HG03196 (cell line): ENCODE data around the gene THSD8.
"Not testable (repeated sequence)": the region's sequence is repeated elsewhere in the genome, so short reads cannot be mapped to it uniquely, and the experiment has no call there.

Experiments
- ATAC-seq: cut with Tn5 transposase; IDR thresholded peaks from one replicate; pipeline ENCODE4 v1.9.1; 2021; ENCODE audit not compliant: unreplicated experiment

Gene THSD8

DNA sequence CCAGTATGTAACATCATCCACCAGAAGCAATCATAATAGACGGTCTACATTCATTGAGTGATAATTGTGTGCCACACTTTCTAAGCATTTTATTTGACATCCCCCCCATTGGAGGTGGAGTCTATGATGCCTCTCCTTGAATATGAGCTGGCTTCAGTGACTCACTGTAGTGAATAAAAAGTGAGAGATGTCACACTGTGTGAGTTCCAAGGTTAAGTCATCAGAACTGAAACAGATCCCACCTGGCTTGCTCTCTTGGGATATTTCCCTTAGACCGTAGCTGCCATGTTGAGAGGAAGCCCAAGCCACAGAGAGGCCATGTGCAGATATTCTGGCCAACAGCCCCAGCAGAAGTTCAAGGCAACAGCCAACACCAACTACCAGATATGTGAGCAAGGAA, 19.9 kb downstream of the THSD8 start:
- ATAC-seq, result no peak

DNA sequence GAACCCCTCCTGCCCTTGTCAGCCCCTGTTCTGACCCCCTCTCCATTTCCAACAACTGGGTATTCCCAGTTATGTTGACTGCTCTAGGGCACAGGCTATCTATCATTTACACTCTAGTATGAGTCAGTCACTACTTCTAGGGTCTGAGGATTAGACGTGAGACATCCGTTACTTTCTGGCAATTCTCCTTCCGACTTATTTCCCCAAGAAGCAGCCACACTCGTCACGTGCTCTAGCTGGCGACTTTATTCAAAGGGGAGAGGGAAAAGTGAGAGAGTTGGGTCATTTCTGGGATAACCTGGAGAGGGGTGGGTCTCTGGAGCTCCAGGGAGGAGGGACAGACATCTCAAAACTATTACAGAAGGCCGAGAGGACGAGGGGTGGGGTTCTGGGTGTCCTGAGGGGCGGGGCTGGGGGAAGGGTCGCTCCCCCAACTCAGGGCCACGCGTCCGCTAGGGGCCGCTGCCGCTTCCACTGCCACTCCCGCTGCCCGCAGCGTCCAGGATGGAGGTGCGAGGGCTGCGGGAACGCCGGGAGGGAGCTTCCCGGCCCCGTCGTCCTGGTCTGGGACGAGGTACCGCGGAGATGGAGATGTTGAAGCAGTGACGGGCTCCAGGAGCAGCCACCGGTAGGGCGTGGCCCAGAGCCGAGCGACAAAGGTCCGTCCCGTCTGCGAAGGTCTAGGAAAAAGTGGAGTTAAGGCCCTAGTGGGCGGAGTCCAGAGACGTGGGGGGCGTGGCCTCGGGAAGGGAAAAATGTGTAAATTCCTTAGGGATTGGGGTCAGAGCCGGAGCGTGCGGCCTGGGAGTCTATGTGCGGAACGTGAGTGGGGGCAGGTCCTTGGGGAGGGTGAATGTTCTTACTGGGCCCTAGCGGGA, 23.6 kb downstream of the THSD8 start:
- no peak for ATAC-seq

DNA sequence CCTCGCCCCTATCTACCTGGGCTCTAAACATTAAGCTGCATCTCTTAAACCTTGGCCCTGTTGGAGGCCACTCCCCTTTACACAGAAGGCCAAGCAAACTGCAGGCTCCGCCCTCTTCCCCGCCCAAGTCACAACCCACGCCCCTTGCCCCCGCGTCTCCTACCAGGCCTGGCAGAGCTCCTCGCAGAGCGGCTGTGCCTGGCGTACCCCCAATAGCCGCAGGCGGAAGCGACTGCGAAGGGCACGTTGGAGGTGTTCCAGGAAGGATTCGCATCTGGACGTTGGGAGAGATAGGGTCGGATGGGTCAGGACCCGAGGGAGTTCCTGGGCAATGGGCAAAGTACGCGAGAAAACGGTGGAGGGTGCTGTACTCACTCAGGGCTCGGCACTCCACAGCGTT, 26.6 kb downstream of the THSD8 start:
- ATAC-seq, result no peak

DNA sequence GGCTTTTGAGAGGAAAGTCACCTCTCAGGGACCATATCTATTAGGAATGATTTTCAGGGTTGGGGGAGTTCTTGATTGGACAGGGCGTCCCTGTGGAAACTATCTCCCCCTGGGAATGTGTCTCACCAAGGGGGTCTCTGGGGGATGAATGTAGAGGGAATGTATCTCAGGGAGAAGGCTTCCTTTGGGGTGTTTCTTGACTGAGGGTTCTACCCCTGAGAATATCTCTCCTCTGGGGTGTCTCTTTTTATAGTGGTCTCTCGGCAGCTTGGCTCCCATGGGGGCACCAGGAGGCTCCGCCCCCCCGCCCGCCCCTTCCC, 31.5 kb downstream of the THSD8 start:
- no peak for ATAC-seq

DNA sequence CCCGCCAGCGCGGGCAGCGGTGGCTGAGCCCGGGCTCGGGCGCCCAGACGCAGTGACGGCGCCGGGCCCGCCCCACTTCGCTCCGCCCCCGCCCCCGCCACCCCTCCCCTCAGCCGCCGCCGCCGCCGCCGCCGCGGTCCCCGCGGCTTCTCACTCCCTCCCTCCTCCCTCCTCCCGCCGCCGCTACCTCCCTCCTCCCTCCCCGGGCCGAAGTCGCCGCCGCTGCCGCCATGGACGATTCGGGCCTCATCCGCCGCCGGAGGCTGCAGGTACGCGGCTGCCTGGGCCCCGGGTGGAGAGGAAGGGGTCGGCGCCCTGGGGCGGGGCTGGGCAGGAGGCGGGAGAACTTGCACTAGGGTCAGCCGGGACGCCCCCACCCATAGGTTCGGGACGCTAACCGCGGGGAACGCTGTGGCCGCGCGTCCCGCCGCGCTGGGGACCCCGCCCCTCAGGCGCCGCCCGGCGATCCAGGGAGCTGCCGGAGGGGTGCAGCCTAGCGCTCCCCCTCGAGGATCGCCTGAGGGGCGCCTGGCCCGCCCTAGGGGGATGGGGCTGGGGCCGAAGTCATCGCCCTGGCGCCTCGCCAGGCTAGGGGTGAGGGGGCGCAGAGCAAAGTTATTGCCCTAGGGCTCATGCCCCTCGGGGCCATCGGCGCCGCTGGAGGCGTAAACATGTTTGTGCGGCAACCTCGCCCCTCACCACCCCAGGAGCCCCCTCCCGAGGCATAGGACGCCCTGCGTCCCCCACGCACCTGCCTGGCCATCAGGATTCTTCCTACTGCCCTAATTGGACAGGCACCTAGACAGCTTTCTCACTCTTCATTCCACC, 32.1 kb downstream of the THSD8 start:
- no peak for ATAC-seq

DNA sequence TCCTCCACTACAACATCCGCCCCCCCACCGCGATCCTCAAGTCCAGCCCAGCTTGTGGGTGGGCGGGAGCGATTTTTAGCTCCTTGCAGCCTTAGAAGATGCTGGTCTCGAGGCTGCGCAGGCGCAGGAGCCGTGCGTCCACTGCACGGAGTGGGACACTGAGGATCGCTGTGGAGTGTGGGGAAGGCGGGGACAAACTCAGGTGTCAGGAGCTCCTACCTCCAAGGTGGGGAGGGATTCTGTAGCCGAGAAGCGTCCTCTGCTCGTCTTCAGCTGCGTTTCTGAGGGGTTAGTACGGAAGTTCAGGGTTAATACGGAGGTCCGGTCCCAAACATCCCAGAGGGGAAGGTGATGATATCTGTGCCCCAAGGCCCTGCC, 32.7 kb downstream of the THSD8 start, which contains the start of gene RTBDN:
RTBDN (minus strand) TSS at position 14 of the 378 bp plus-strand sequence. CDS start 4,600 bp downstream, outside the sequence.
- no peak for ATAC-seq

DNA sequence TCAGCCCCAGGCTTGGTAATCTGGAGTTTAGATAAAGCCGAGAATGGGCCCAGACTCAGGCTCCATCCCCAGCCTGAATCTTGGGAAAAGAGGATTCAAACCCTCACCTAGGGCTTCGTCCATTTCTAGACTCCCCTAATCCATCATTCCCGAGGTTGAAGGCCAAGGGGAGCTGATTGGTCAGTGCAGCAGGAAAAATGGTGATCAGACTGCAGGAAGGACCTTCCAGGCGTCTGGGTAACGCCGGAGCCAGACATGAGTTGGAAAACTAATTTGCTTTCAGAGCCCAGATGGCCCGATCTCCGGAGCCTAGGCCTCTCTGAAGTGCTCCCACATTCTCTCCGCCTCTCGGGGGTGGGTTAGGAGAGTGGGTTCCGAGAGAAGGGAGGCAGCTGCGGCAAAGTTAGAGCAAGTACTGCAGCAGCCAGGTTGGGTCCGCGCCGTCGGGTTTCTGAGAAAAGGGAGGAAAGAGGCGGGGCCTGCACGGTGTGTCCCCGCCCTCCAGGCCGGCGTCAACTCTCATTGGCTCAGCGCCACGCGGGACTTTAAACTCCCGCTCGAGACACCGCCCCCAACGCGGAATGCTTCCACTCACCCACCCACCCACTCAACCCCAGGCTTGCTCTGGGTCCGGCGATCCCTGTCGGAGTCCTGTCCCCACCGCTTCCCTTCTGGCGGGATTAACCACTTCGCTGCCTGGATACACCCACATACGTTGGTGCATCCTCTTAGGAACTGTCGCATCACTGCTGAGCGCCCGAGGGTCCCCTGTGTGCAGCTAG, 33.3 kb downstream of the THSD8 start:
- ATAC-seq, result no peak

DNA sequence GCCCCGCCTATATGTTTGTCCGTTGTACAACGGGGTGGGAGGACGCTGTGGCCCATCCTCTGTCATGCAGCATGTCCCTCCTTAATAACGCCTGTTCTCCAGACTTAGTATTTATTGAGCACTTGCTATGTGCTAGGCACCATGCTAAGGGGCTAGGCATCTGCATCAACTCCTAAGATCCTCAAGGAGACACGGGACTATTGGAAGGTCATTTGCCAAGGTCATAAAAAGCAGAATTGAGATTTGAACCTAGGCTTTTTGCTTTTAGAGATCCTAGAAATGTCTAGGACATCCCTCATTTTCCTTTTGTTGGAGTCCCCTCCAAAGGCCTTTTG, 34.6 kb downstream of the THSD8 start:
- ATAC-seq, result no peak

DNA sequence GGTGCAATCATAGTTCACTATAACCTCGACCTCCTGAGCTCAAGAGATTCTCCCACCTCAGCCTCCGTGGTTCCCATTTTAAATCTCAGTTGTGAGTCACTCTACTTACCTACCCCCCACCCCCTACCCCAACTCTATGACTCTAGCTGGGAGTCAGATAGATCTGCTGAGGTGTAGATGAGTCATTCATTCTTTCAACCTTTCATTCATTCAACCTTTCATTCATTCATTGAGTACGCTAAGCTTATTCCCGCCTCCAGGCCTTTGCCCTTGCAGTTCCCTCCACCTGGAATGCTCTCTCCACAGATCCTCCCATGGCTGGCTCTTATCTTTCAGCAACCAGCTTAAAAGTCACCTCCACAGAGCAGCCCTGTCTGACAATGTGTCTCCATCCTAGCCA, 35.4 kb downstream of the THSD8 start:
- ATAC-seq, result no peak

DNA sequence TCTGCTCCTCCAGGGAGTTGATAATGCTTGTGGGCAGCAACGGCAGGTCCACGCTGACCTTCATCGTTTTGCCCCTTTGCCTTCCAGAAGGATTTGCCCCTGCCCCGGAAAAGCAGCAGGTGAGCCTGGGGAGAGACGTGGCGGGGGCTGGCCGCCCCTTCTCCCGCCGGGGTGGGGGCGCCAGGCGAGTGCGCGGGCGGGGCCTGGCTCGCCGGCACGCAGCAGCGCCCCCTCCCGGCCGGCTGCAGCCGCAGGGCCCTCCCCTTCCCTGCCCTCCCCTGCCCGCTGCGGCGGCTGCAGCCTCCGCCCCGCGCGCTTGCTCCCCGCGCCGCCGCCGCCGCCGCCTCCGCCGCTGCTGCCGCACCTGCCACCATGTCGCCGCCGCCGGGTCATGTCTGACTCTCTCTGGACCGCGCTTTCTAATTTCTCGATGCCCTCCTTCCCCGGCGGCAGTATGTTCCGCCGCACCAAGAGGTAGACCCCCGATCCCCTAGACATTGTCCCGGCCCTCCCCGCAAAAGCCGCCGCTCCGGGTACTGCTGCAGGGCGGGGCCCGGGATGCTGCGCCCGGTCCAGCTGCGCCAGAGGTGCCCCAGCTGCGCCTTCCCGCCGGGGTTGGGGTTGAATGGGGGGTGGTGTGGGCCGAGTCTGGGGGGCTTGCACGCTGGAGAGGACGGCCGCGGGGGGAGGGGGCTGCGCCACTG, 36.5 kb downstream of the THSD8 start, which contains the start of gene MAST1:
MAST1 (plus strand) TSS at position 334 of the 704 bp plus-strand sequence; CDS start at position 392, 58 bp downstream.
- no peak for ATAC-seq

DNA sequence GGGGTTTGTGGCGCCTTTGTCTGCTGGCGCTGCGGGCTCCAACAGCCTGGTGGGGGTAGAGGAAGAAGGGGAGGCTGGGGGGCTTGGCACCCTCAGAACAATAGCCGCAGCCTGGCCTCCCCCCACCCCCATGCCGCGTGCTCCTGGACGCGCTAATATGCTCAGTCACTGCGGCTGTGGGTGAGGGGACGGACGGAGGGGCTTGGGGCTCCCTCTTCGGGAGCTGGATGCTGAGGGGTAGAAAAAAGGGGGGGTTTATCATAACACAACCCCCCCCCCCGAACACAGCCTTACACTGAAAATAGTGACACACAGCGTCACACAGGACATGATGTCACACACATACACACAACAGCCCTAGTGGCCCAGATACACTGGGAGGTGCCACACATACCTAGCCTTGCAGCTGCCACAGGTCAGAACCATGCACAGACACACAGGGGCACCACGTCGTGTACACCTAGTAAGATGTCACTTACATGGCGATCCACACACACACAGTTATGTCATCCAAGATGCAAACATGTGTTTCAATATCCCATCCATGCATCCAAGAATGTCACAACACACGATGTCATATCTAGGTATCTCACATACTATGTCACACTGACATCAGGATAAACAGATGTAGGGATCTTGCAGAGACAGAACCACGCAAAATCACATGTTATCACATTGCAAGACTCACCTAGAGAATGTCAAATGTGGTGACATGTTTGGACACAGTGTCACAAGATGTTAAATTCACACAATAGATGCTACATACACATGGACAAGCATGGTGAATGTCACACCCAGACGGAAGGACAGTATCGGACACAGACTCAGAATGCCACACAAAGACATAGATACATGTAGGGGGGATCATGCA, 37.3 kb downstream of the THSD8 start:
- ATAC-seq, result no peak

DNA sequence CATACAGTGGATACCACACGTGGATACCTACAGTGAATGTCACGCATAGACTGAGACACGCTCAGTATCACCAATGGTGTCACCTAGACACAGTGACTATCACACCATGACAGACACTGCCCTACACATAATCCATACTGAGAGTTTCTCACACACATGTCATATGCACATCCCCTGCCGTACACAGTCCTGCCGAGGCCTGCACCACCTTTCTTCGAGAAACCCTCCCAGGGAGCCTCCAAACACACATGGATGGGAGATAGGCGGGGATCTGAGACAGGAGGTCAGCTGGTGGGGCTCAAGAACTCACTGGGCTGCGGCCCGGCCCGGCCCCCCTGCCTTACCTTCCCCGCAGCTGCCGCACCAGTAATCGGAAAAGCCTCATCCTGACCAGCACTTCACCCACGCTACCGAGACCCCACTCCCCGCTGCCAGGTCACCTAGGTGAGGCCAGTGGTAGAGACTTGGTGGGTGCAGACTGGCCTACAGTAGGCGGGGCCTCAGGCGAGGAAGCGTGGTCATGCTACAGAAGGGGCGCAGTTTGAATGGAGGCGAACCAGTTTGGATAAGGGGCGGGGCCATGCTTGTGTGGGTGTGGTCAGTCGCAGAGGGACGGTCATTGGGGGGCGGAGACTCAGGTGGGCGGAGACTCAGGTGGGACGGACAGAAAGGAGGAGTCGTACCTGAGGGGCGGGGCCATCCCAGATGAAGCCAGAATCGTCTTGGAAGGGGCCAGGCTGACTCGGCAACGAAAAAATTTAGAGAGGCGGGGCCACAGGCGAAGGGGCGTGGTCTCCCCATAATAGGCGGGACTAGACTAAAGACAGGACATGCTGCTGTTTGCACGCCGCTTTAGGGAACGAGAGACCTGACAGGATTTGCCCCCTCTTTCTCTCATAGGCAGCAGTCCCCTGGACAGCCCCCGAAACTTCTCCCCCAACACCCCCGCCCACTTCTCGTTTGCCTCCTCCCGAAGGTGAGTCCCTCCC, 38.5 kb downstream of the THSD8 start:
- no peak for ATAC-seq

DNA sequence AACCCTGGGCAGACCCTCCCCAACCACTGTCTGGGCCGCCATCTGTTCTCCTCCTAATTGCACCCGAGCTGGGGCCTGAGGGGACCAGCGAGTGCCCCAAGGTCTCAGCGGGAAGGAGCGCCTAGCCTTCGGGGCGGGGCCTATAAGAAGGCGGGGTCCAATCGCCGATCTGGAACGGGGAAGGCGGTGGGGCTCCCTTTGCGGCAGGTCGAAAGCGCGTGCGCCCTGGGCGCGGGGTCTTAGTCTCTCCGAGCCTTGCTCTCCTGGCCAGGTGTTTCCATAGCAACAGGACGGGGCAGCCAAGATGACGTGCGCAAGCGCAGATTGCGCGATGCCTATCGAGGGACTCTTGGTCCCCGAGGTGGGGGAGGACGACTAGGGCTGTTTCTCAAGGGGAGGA, 39.2 kb downstream of the THSD8 start:
- ATAC-seq, result no peak

DNA sequence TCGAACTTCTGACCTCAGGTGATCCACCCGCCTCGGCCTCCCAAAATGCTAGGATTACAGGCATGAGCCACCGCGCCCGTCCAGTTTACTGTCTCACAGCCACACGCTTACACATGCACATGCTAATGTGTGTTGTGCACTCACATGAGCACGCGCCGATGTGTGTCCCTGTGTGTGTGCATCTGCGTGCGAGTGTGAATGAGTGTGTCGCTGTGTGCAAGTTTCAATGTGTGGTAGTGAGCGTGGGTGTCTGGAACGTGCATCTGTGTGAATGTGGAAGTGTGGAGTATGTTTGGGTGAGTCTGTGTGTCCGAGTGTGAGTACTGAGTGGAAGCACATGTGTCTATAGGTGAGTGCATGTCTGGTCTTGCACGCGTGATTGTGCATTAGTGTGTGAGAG, 40.6 kb downstream of the THSD8 start:
- ATAC-seq, result no peak

DNA sequence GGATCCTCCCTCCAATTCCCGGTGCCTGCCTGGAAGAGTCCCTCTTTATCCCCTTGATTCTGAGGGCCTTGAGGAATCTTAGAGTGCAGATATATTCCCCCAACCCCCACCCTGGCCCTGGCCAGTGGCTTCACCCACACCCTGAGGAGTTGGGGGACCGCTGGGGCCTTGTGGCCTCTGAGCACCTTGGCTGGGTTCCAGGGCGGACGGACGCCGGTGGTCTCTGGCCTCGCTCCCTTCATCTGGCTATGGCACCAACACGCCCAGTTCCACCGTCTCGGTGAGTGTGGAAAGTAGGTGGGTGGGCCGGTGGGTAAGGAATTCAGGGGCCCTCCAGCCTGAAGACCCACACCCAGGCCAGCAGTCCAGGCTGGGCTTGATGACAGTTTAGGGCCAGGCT, 41.5 kb downstream of the THSD8 start:
- ATAC-seq, result no peak

DNA sequence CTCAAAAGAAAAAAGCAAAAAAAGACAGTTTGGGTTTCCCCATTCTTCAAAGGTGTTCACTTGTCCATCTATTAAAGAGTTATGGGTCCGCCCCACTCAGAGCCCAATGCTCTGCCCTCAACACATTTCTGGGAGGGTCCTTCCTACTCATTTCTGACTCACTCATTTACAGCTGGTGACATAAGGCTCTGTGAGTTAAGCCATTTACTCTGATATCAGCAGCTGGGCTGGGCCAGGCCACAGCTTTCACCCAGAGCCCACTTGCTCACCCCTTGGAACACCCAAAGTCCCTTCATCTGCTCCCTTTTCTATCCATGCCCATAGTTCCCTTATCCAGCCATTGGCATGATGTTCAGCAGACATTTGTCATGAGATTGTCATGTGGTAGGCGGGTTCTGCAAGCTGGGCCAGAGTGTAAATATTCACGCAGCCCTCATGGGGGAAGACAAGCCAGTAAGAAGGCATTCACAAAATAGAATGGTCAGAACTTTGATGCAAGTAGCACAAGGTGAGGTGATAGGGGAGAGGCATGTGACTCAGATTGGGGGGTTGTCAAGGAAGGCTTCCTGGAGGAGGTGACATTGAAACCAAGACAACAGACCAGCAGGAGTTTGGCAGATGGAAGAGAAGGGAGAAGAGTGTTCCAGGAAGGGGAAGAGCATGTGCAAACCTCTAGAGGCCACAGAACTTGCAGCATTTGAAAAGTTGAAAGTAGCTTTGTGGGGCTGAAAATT, 42.3 kb downstream of the THSD8 start:
- ATAC-seq, result no peak

DNA sequence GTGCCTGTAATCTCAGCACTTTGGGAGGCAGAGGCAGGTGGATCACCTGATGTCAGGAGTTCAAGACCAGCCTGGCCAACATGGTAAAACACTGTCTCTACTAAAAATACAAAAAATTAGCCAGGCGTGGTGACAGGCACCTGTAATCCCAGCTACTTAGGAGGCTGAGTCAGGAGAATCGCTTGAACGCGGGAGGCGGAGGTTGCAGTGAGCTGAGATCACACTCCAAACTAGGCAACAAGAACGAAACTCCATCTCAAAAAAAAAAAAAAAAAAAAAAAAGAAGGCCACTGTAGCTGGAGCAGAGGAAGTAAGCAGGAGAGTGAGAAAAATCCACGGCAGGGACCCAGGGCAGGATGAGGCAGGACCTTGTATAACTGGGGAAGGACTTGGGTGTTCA, 44.7 kb downstream of the THSD8 start:
- ATAC-seq, result not testable (repeated sequence)
